ENCODE results near the gene ARMH2.

GRCh38 chr6:24847402-24847801, 48.7 kb upstream of the ARMH2 start:
- TF ChIP-seq, protein P1, sequence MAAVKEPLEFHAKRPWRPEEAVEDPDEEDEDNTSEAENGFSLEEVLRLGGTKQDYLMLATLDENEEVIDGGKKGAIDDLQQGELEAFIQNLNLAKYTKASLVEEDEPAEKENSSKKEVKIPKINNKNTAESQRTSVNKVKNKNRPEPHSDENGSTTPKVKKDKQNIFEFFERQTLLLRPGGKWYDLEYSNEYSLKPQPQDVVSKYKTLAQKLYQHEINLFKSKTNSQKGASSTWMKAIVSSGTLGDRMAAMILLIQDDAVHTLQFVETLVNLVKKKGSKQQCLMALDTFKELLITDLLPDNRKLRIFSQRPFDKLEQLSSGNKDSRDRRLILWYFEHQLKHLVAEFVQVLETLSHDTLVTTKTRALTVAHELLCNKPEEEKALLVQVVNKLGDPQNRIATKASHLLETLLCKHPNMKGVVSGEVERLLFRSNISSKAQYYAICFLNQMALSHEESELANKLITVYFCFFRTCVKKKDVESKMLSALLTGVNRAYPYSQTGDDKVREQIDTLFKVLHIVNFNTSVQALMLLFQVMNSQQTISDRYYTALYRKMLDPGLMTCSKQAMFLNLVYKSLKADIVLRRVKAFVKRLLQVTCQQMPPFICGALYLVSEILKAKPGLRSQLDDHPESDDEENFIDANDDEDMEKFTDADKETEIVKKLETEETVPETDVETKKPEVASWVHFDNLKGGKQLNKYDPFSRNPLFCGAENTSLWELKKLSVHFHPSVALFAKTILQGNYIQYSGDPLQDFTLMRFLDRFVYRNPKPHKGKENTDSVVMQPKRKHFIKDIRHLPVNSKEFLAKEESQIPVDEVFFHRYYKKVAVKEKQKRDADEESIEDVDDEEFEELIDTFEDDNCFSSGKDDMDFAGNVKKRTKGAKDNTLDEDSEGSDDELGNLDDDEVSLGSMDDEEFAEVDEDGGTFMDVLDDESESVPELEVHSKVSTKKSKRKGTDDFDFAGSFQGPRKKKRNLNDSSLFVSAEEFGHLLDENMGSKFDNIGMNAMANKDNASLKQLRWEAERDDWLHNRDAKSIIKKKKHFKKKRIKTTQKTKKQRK (IDR thresholded peaks at IDR 0.05; ENCODE audit: borderline replicate concordance, low read depth, low read length) = no peak
- TF ChIP-seq CTCF (IDR thresholded peaks at IDR 0.05 in 2 of 3, conservative IDR thresholded peaks at IDR 0.05 in 1 of 3; ENCODE audit: insufficient read depth in 2 of 3, low read depth in 1 of 3, low read length in 3 of 3) (no peak), POLR2A (conservative IDR thresholded peaks at IDR 0.05) (no peak), EP300 (IDR thresholded peaks at IDR 0.05; ENCODE audit: low read length) (no peak), C11orf30 (IDR thresholded peaks at IDR 0.05; ENCODE audit: low read depth) (no peak), ZBTB12 (CRISPR knock-in tag; IDR thresholded peaks at IDR 0.05) (no peak), HMG20A (CRISPR knock-in tag; conservative IDR thresholded peaks at IDR 0.05) (no peak), FOXO4 (CRISPR knock-in tag; IDR thresholded peaks at IDR 0.05) (no peak), GABPA (tag; conservative IDR thresholded peaks at IDR 0.05; ENCODE audit: low read depth) (no peak), HDAC8 (tag; IDR thresholded peaks at IDR 0.05) (no peak), RAD21 (CRISPR knock-in tag; conservative IDR thresholded peaks at IDR 0.05 in 1 of 2, IDR thresholded peaks at IDR 0.05 in 1 of 2) (no peak), EZH2 (IDR thresholded peaks at IDR 0.05; ENCODE audit: borderline replicate concordance, low read depth, low read length) (no peak), NFYB (IDR thresholded peaks at IDR 0.05; ENCODE audit: extremely low read depth, insufficient read length) (no peak)

All from K562 (cell line).